AG10803 (cell line): Measurements from ENCODE around the gene NET1.

ENCODE experiments used
- DNase-seq: peaks from one replicate; pipeline ENCODE4 v3.0.0; 2010; ENCODE audit warnings: low read depth
- H3K4me3 ChIP-seq: 2 replicates; pipeline ENCODE4 v1.5.1; 2011; ENCODE audit warnings: mild to moderate bottlenecking, low read length, control low read depth
- TF ChIP-seq, protein P1 (sequence below): conservative IDR thresholded peaks from 2 replicates; pipeline ENCODE4 v1.5.1; 2011; ENCODE audit warnings: mild to moderate bottlenecking, low read length, control low read depth, inconsistent platforms

Gene NET1

DNA sequence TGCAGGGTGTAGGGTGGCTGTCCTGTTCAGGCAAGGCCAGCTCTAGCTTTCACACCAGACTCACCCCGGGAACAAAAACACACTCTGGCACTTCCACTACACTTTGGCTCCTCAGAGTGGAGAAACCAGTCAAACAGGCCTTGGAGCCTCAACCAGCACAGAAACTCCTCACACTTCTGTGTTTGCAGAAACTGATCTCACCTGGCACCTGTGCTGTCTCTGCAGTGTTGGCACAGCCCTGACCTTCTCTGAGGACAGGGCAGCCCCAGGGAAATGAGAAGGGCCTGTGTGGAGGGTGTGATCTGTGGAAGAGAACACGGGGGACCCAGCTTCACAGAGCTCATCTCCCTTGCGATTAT, 91.1 kb downstream of the NET1 start:
- no peak for DNase-seq
- H3K4me3 ChIP-seq: no peak overlapping the region
- TF ChIP-seq, protein P1, sequence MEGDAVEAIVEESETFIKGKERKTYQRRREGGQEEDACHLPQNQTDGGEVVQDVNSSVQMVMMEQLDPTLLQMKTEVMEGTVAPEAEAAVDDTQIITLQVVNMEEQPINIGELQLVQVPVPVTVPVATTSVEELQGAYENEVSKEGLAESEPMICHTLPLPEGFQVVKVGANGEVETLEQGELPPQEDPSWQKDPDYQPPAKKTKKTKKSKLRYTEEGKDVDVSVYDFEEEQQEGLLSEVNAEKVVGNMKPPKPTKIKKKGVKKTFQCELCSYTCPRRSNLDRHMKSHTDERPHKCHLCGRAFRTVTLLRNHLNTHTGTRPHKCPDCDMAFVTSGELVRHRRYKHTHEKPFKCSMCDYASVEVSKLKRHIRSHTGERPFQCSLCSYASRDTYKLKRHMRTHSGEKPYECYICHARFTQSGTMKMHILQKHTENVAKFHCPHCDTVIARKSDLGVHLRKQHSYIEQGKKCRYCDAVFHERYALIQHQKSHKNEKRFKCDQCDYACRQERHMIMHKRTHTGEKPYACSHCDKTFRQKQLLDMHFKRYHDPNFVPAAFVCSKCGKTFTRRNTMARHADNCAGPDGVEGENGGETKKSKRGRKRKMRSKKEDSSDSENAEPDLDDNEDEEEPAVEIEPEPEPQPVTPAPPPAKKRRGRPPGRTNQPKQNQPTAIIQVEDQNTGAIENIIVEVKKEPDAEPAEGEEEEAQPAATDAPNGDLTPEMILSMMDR: no peak

DNA sequence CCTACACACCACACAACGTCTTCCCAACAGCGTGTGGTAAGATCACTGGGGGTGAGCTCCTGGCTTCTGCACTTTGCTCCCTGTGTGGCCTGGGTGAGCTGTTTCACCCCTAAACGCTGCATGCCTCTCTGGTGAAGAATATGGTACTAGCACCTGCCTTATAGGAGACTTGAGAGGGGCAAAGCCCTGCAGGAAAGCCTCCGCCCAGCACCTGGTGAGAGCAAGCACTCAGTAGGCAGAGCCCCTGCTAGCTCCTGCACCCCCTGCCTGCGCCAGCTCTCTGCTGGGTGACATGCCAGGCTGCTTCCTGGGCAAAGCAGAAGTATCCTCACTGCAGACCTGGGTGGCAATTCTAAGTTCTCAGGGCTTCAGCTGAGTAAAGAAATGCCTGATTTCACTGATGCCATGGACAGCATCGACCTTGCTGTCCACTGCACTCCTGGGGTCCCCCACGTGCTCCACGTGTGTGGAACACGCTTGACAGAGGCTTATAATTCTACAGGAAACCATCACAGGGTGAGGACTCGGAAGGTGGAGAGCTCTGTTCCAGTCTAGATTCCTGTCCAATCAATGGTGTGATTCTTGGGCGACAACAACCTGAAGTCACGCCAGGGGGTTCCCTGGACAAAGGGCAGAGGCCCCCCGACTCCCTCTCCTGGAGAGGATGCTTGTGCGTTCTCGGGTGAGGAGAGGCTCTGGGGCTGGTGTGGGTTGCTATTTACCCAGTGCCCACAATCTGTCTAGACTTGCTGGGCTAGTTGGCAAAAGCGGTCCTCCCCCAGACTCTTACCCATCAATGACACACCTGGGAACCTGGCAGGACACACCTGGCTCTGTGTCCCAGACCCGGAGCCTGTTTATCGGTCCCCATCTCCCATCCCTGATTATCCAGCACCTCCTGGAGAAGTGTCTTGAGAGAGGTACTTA, 92.1 kb downstream of the NET1 start:
- TF ChIP-seq, protein P1: no peak
- no peak overlapping the region for H3K4me3 ChIP-seq
- no peak for DNase-seq

DNA sequence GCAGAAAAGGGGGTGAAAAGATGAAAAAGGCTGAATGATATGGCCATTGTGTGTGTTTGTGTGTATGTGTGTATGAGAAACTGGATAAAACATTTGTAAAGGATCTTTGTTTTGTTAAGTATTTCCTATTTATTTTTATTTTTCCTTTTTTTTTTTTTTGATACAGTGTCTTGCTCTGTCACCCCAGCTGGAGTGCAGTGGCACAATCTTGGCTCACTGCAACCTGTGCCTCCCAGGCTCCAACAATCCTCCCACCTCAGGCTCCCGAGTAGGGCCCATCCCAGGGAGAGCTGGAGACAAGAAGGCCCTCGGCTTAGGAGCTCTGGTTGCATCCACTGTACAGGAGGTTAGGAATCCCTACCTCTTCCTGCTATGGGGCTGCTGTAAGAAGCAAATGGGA, 93.9 kb downstream of the NET1 start:
- DNase-seq: no peak
- no peak overlapping the region for H3K4me3 ChIP-seq
- TF ChIP-seq, protein P1: no peak

DNA sequence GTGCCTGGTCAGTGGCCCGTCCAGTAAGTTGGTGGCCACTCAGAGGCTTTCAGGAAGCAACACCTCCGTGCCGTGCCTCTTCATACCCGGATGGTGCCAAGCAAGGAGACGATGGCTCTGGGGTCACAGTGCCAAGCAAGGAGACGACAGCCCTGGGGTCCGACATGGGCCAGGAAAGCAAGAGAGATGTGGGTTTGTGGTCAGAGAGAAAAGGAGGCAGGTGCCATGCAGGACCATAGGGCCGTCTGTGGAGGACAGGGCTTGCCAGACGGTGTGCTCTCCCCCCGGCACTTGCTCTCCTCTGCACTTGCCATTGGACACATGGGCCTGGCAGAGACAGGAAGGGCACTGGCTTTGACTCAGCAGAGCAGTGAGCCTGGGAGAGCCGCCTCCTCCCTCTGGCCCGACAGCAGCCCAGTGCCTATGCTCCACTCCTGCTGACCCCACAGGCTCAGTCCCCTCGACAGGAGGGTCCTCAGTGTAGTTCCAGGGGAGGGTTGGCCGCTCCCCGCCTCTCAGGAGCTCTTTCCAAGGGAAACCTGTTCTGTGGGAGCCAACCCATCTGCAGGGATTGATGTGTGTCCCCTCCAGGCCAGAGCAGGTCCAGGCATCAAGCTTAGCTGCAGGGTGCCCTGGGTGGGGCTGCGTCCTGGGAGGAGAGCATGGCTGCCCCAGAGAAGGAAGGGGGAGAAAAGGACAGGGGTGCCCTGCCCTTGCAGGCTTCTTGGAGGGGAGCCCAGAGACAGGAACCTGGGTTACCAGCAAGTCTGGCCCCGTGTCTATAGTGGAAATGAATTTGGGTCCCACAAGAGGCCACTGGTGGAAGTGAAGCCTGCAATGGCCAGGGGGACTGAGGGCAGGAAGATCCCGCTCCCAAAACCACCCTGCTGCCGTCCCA, 94.6 kb downstream of the NET1 start:
- TF ChIP-seq, protein P1: no peak
- H3K4me3 ChIP-seq: no peak overlapping the region
- no peak for DNase-seq

DNA sequence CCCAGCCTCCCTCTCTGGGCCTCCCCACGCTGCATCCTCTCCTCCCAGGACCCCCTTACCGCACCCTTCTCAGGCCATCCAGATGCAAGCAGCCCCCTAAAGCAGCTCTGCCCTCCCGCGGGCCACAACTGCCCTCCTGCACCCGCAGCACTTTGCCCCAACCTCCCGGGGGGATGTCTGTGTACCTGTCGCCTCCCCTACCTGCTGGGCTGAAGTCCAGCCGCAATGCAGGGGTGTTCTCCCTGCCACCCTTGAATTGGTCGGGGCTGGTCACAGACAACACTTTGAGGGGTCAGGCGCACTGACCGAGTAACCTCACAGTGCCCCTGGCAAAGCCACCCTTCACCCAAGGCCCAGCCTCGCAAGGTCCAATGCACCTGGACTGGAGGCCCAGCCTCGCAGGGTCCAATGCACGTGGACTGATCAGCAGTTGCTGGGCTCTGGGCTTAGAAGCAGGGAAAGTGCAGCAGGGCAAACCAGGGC, 95.3 kb downstream of the NET1 start:
- TF ChIP-seq, protein P1: no peak
- H3K4me3 ChIP-seq: no peak overlapping the region
- DNase-seq: no peak

DNA sequence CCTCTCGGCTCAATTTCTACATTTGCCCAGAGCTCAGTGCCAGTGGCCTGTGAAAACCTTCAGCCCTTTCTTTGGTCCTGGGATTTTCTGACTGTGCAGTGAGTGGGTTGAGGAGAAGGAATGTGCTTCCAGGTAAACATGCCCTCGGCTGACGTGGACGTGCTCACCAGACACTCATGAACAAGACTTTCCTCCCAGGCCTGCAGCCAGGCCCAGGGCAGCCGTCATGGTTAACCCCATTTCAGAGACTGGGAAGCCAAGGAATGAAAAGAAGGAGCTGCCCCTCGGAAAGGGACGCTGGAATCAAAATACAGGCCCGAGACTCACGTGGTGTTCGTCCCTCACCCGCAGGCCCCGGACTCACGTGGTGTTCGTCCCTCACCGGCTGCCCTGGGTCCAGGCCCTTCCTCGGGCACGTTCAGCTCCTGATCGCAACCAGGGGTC, 95.8 kb downstream of the NET1 start:
- no peak overlapping the region for H3K4me3 ChIP-seq
- DNase-seq: no peak
- TF ChIP-seq, protein P1: no peak
